HepG2 (cell line): ENCODE data around the gene GRIK3. TPM values are rescaled to one million over a fixed set of nuclear protein-coding genes. Genes with fewer than 3 reads are reported as not detected.

Experiments used
- ATAC-seq: fragments of 200-7000 bp; cut with Tn5 transposase; 3 replicates; pipeline ENCODE4 v1.9.1; 2020; ENCODE audit warnings: mild to moderate bottlenecking, moderate library complexity
- BruUV-seq: library from RNA; stranded (reverse); fragments of 400-500 nt; replicated peaks from 2 replicates; lab custom pipeline; 2021; lab: Mats Ljungman, UMichigan
- CTCF ChIA-PET: fragments of 300-600 bp; formaldehyde crosslinking; extraction: SDS; loops from one replicate; lab custom pipeline; 2021; ENCODE audit warnings: low total read pairs, inconsistent platforms, low intra/inter-chr PET ratio; lab: Yijun Ruan, JAX
- POLR2A ChIA-PET: fragments of 350-600 bp; sonication (Branson Sonifier 250); formaldehyde crosslinking; loops from one replicate; lab custom pipeline; 2020; ENCODE audit warnings: antibody characterized with exemption, inconsistent platforms; lab: Yijun Ruan, JAX
- DNase-seq: peaks from one replicate; pipeline ENCODE4 v3.0.0-alpha.2; 2015; ENCODE audit warnings: low spot score
- FAIRE-seq: peaks from 3 replicates; lab custom pipeline; 2011; peaks lifted over from hg19 to GRCh38; lab: Jason Lieb, UNC
- H2AFZ ChIP-seq: one replicate; pipeline ENCODE4 v1.6.1; 2011; ENCODE audit warnings: low read length, inconsistent platforms
- H3K27ac ChIP-seq: fragments of 300-600 bp; 3 replicates; pipeline ENCODE4 v1.8.0; 2011; ENCODE audit warnings: mixed run types, mild to moderate bottlenecking, mixed read lengths, low read length, inconsistent platforms; ENCODE audit not compliant: insufficient read depth; ENCODE audit errors: extremely low read length
- H3K27me3 ChIP-seq, 2 experiments: fragments of 200-600 bp in 1 of 2; 2 replicates in 1 of 2; 3 replicates in 1 of 2; pipeline versions ENCODE4 v1.6.0 to v1.8.0; 2011; ENCODE audit warnings: low read length in 2 of 2, mild to moderate bottlenecking in 2 of 2, moderate library complexity in 2 of 2, inconsistent platforms in 1 of 2; ENCODE audit not compliant: insufficient read depth in 2 of 2, control insufficient read depth in 1 of 2
- H3K36me3 ChIP-seq, 2 experiments: fragments of 200-600 bp in 1 of 2; replicated peaks in 1 of 2; 2 replicates in 1 of 2; 3 replicates in 1 of 2; pipeline versions ENCODE4 v1.5.1 to v1.8.0; 2011; ENCODE audit warnings: low read length in 2 of 2, inconsistent platforms in 1 of 2; ENCODE audit not compliant: insufficient read depth in 2 of 2, control insufficient read depth in 1 of 2
- H3K4me1 ChIP-seq: 2 replicates; pipeline ENCODE4 v1.5.1; 2012; ENCODE audit warnings: low read length, inconsistent platforms; ENCODE audit not compliant: insufficient read depth
- H3K4me2 ChIP-seq: 2 replicates; pipeline ENCODE4 v1.6.0; 2011; ENCODE audit warnings: low read depth, low read length, inconsistent platforms
- H3K4me3 ChIP-seq, 3 experiments: fragments of 200-600 bp in 1 of 3; sonication (generic), shearing (Covaris generic) in 1 of 3; replicated peaks in 1 of 3; 2 replicates each; pipeline ENCODE4 v1.5.1; 2011 to 2016; ENCODE audit warnings: low read length in 3 of 3, inconsistent platforms in 2 of 3, low read depth in 2 of 3, mild to moderate bottlenecking in 2 of 3, control low read depth in 1 of 3, mixed read lengths in 1 of 3; ENCODE audit not compliant: insufficient read depth in 1 of 3
- H3K79me2 ChIP-seq: one replicate; pipeline ENCODE4 v1.6.1; 2011; ENCODE audit warnings: low read length, inconsistent platforms; ENCODE audit not compliant: insufficient read depth
- H3K9ac ChIP-seq: 2 replicates; pipeline ENCODE4 v1.6.0; 2011; ENCODE audit warnings: mild to moderate bottlenecking, low read depth, low read length, inconsistent platforms; ENCODE audit not compliant: insufficient read depth
- H3K9me3 ChIP-seq: 2 replicates; pipeline ENCODE4 v1.5.1; 2012; ENCODE audit warnings: mild to moderate bottlenecking, low read length
- H4K20me1 ChIP-seq: 2 replicates; pipeline ENCODE4 v1.6.0; 2011; ENCODE audit warnings: inconsistent platforms, mild to moderate bottlenecking, low read length, moderate library complexity; ENCODE audit not compliant: insufficient read depth
- CEBPB ChIP-seq: IDR thresholded peaks from 2 replicates; pipeline ENCODE4 v1.6.1; 2011; ENCODE audit warnings: low read depth, low read length, improper control_type of control experiment, borderline replicate concordance
- KAT8 ChIP-seq: IDR thresholded peaks from 2 replicates; pipeline ENCODE4 v1.6.1; 2016; ENCODE audit warnings: missing genetic modification reagents, missing compliant biosample characterization
- NFE2L2 ChIP-seq: fragments of 150-350 bp; IDR thresholded peaks from 2 replicates; pipeline ENCODE4 v1.6.1; 2014; ENCODE audit warnings: low read length
- NKX3-1 ChIP-seq: sonication (generic); formaldehyde crosslinking; IDR thresholded peaks from 2 replicates; pipeline ENCODE4 v1.5.0; 2020; ENCODE audit warnings: missing genetic modification reagents
- SMARCC2 ChIP-seq: fragments of 450-650 bp; IDR thresholded peaks from 2 replicates; pipeline ENCODE4 v1.6.1; 2017; ENCODE audit warnings: antibody characterized with exemption, mild to moderate bottlenecking
- TOE1 ChIP-seq: sonication (generic); formaldehyde crosslinking; IDR thresholded peaks from 2 replicates; pipeline ENCODE4 v1.4.0; 2020; ENCODE audit warnings: mild to moderate bottlenecking, missing genetic modification reagents
- ZNF33B ChIP-seq: sonication (generic); formaldehyde crosslinking; IDR thresholded peaks from 2 replicates; pipeline ENCODE4 v1.5.1; 2020; ENCODE audit warnings: mild to moderate bottlenecking, missing genetic modification reagents
- ZNF367 ChIP-seq: sonication (generic); formaldehyde crosslinking; IDR thresholded peaks from 2 replicates; pipeline ENCODE4 v1.4.0; 2020; ENCODE audit warnings: missing genetic modification reagents, borderline replicate concordance
- ZNF407 ChIP-seq: sonication (generic); formaldehyde crosslinking; IDR thresholded peaks from one replicate; pipeline ENCODE4 v1.5.1; 2020; ENCODE audit warnings: mild to moderate bottlenecking, missing genetic modification reagents; ENCODE audit errors: not compliant biosample characterization
- WGBS: methylation state at CpG from one replicate; pipeline ENCODE4 v1.1.6; 2017; ENCODE audit warnings: low lambda C conversion rate; 5-methylcytosine and 5-hydroxymethylcytosine counted together
- in situ Hi-C: cut with HindIII; loops from 2 replicates; pipeline ENCODE4 v1.10.0; 2017; ENCODE audit warnings: low pct_unique_long_range_greater_than_20kb; ENCODE audit not compliant: extremely low pct_ligation_motif_present
- intact Hi-C: fragments of 100-400 bp; cut with micrococcal nuclease; formaldehyde crosslinking; loops from one replicate; pipeline ENCODE4 v1.10.0; 2022; ENCODE audit not compliant: unreplicated experiment
- polyA plus RNA-seq, 8 experiments: library from polyadenylated mRNA; depleted of rRNA in 3 of 8; stranded (reverse) in 7 of 8; unstranded in 1 of 8; fragments of >200 nt; fragmentation: Illumina TruSeq in 4 of 8; extraction: Trizol in 4 of 8; gene quantifications; 2 replicates each; pipeline versions ENCODE4 v1.2.1 to v1.2.3, GENCODE V29; 2011 to 2016; ENCODE audit warnings: low read depth in 4 of 8, missing spikeins in 1 of 8, mixed read lengths in 1 of 8; ENCODE audit not compliant: insufficient read depth in 1 of 8
- total RNA-seq, 5 experiments: library from RNA; depleted of rRNA; stranded (reverse); fragments of >200 nt; fragmentation: Illumina TruSeq; extraction: Trizol; gene quantifications; 2 replicates each; pipeline ENCODE4 v1.2.3, GENCODE V29; 2016; ENCODE audit warnings: low read depth in 1 of 5

Gene GRIK3
- total and polyA plus RNA-seq, 2 of the 13 experiments (the other 11 are each of a cell fraction or from before 2014, with no cell fraction given) = not detected

DNA sequence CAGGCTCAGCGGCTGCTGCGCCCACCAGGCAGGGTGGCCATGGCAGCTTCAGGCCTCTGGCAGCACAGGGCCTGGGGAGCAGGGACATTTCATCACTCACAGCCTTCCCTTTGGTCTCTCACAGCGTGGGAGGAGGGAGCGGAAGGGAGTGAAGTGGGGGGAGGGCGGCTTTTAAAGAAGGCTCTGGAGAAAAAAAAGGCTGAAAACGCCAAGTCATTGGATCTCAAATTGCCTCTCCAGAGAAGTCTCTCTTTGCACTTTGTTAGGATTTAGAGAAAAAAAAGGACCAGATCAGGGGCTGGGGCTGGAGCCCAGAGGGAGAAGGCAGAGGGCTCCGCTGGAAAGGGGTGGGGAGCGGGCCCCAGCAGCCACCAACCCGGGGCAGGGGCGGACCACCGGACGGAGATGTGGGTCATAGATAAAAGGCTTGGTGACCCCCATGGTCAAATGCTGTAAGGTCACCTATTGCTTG, 209.9 kb downstream of the GRIK3 start:
- no peak for FAIRE-seq
- no peak overlapping the region for H2AFZ ChIP-seq
- no peaks in the 10 kb centered on the region for H3K9me3 ChIP-seq
- H3K4me2 ChIP-seq = no peak overlapping the region
- DNase-seq = no peak
- ATAC-seq = no peak
- H3K4me3 ChIP-seq = no peak overlapping the region
- H3K9ac ChIP-seq = no peak overlapping the region
- no peaks in the 10 kb centered on the region for H4K20me1 ChIP-seq
- WGBS = 10% methylated on average over 12 of the region's 12 CpGs
- BruUV-seq = no TSS peak
- intact Hi-C loops = no loop called here
- no peaks in the 10 kb centered on the region for H3K36me3 ChIP-seq
- ChIA-PET CTCF (no interaction called here), POLR2A (no interaction called here)
- no peak overlapping the region for H3K27ac ChIP-seq
- H3K4me1 ChIP-seq = no peaks in the 10 kb centered on the region
- peaks cover 5 to 18% of the 10 kb centered on the region in 2 experiments; a peak in 2 of 5 replicates for H3K27me3 ChIP-seq
- TF ChIP-seq CEBPB (no peak), ZNF367 (no peak), NKX3-1 (CRISPR knock-in tag) (no peak), ZNF407 (CRISPR knock-in tag) (no peak), KAT8 (no peak), NFE2L2 (0 out of 2 replicates have a peak, but pooled peaks have one; percentile 9), ZNF33B (CRISPR knock-in tag) (no peak), TOE1 (CRISPR knock-in tag) (no peak), SMARCC2 (no peak)
- TF ChIP-seq, all 625 proteins: peak for 1
- H3K79me2 ChIP-seq = no peaks in the 10 kb centered on the region
- in situ Hi-C loops = no loop called here
